ENCODE data around the gene SYNPO2L.
"Not testable (repeated sequence)": the region's sequence is repeated elsewhere in the genome, so short reads cannot be mapped to it uniquely, and the experiment has no call there.

Gene SYNPO2L

DNA sequence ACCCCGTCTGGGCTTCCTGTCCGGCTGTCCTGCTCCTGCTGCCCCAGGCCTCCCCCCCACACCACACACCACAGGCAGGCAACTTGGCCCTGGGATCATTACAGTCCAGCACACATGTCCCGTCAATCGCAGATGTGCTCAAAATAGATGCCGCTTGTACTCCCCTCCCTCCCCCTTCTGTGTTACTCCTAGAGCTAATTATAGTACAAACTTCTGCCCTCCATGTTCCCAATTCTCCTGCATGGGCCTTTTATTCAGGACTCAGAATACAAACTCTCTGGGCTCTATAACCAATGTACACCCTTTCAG, at the start of gene SYNPO2L:
Gene SYNPO2L, minus strand, starts transcription at position 40 of the 309 bp plus-strand sequence. CDS start 107 bp downstream, outside the sequence.
- no peak for DNase-seq (ENCODE audit: low read depth)

GRCh38 chr10:73703924-73704323, 48.1 kb upstream of the SYNPO2L start:
- DNase-seq (ENCODE audit: low read depth), result not testable (repeated sequence)

DNA sequence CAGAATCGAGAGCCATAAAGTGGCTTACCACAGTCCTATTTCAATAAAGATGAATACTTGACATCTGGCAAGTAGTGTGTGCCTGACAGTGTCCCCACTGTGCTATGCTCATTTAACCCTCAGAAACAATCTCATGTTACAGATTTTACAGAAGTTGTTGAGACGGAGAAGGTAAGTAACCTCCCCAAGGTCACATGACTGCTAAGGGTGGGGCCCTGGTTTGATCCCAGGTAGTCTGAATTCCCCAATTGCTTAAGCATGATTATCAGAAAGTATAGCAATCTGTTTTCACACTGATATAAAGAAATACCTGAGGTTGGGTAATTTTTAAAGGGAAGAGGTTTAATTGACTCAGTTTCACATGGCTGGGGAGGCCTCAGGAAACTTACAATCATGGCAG, 43.0 kb upstream of the SYNPO2L start:
- DNase-seq (ENCODE audit: low read depth), result not testable (repeated sequence)

DNA sequence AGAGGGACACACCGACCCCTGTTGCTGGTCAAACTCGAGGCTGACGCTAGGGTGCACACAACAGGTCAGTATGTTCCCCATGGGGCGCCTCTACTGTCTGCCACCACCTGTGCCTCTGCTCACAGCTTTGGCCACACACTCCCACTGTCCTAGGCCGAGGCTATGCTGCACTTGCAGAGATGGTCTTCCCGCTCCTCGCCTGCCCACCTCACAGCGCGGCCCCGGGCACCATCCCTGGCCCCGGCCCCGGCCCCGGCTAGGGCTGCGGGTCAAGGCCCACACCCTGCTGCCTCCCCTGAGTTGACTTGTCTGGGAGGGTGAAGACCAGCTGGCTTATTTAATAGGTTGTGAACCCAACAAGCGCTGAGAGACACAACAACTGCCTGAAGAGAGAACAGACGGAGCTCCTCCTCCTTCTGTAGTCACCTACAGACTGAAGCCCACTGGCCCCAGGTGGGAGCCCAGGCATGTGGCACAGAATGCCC, 41.9 kb upstream of the SYNPO2L start, which contains the start of gene AGAP5:
Gene AGAP5, minus strand, starts transcription at position 435 of the 485 bp plus-strand sequence. Its CDS starts 354 bp downstream, at position 81.
- not testable (repeated sequence) for DNase-seq (ENCODE audit: low read depth)

- not testable (repeated sequence) for DNase-seq (ENCODE audit: low read depth)
Measured at GRCh38 chr10:73695302-73695701, 39.5 kb upstream of the SYNPO2L start.

DNA sequence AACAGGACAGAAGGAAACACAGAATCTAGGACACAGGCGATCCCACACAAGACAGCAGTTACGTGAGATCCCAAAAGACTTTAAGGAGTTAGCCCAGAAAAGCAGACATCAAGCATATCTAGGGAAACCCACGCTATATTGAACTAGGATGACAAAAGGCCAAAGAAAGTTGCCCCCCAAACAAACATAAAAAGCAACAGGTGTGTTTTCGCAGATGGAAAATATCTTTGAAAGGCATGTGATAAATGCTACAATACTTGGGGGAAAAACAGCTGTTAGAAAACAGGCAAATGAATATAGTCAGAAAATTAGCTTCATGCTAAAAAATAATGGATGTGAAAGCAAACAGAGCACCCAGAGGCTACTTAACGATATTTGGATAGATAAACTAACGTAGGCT, 34.9 kb upstream of the SYNPO2L start:
- not testable (repeated sequence) for DNase-seq (ENCODE audit: low read depth)

GRCh38 chr10:73689596-73689995, 33.8 kb upstream of the SYNPO2L start:
- DNase-seq (ENCODE audit: low read depth), result not testable (repeated sequence)

GRCh38 chr10:73687641-73688040, 31.8 kb upstream of the SYNPO2L start:
- not testable (repeated sequence) for DNase-seq (ENCODE audit: low read depth)

GRCh38 chr10:73674546-73674945, 18.7 kb upstream of the SYNPO2L start:
- DNase-seq (ENCODE audit: low read depth), result not testable (repeated sequence)

- DNase-seq (ENCODE audit: low read depth), result not testable (repeated sequence)
Measured at GRCh38 chr10:73668378-73668777, 12.5 kb upstream of the SYNPO2L start.

DNA sequence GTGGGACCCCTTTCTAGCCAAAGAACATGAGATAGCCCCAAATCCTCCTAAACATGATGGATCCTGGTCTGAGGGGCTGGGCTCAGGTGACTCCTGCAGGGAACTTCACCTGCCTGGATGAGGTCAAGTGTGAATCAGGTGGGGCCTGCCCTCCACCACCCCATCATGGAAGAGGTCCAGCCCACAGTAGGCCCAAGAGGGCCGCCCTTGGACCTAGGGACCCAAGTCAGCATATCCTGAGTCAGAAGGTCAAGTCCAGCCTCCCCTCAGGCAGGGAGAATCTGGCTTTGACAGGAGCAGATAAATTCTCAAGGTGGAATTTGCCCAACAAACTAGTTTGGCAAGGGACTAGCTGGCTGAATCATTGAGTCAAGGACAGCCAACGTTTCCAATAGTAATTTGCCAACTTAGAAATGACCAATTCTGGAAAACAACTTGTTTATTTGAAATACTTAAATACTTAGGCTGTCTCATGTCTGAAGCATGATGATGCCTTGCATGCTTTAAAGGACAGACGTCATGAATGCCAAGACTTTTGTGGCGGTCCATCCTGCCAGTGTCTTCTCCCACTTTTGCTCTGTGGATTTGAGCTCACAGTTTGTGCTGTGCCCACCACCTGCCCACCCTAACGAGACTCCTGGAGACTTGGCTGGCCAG, 10.5 kb upstream of the SYNPO2L start:
- DNase-seq (ENCODE audit: low read depth), result not testable (repeated sequence)

GRCh38 chr10:73665581-73665980, 9.8 kb upstream of the SYNPO2L start:
- not testable (repeated sequence) for DNase-seq (ENCODE audit: low read depth)

DNA sequence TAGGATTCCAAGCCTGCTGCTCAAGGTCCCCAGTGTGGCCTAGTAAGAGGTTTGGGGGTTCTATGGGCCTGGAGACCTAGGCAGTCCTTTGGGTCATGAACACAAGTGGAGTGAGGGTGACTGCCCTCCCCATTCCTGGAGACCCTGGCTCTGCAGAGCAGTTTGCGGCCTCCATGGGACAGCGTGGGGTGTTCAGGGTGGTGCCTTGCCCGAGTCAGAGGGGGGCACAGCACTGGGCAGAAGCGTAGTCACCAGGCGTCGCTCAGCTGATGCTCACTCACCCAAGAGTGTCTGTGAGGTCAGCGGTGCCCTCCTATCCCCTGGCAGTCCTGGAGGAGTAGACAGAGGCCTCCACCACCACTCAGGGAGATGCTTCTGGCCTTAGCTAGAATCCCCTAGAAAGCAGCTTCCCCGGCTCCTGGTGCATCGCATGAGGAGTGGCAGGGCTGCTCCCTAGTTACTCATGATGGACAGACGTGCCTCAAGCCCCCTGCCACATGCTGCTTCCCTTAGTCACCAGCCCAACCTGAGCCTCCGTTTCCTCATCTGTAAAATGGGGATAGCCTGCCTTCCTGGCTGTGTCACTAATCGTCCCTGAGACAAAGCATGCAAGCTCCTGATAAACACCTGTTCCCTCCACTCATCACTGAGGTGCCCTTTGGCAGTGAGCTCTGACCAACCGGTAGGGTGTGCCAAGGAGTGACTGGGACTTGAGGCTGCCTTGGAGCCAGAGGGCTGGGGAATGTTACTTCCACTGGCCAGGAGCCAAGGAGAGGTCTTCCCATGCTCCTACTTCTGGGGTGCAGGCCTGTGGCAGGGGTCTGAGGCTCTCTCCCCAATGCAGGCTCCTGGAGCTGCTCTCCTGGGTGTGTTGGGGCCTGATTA, 8.6 kb upstream of the SYNPO2L start:
- not testable (repeated sequence) for DNase-seq (ENCODE audit: low read depth)

GRCh38 chr10:73663621-73664020, 7.8 kb upstream of the SYNPO2L start:
- not testable (repeated sequence) for DNase-seq (ENCODE audit: low read depth)

- DNase-seq (ENCODE audit: low read depth), result not testable (repeated sequence)
Measured at GRCh38 chr10:73662705-73663104, 6.9 kb upstream of the SYNPO2L start.

DNA sequence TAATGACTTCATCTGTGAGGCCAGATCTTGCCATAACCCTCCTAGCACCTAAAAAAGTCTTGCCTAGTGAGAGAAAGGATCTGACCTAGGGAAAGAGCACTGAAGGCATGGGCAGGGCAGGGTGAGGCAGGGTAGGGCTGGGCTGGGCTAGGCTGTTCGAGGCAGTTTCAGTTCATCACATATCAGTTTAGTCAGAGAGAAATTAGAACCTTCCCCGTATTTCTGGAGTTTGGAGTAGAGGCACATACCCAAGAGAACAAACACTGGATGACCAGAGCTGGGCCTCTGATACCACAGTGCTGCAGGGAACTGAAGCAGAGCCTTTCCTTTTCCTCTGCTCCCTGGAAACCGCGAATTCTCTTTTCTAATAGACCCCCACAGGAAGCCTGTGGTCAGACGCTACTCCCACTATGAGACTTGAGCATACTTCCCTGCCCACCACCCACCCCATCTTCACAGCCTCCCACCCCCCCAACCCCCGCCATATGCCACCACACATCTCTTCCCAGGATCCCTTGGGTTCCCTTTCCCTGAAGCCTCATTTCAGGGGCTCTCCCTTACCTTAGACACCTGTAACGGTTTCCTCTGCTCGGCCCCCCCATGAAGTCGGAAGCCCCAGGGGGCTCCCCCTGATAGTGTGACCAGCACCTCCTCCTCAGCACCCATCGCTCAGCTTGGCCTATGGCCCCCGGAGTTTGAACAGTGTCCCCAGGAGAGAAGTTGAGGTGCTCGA, 406 bp downstream of the SYNPO2L start:
- DNase-seq (ENCODE audit: low read depth), result no peak

DNA sequence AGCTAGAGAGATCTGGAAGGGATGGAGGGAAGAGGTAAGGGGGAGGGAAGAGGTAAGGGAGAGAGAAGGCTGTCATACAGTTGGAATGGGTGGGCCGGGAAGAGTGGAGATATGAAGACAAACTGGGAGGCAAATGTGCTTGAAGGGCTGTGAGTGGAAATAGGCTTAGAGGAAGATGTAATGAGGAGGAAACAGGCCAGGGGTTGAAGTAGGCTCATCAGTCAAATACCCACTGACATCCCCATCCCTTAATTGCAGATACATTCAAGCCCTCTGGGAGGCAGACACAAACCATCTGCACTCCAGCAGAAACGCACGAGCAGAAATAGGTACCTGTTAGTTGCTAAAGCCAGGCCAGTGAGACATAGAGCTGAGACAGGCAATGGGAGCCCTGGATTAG, 2.1 kb downstream of the SYNPO2L start:
- DNase-seq (ENCODE audit: low read depth), result no peak

DNA sequence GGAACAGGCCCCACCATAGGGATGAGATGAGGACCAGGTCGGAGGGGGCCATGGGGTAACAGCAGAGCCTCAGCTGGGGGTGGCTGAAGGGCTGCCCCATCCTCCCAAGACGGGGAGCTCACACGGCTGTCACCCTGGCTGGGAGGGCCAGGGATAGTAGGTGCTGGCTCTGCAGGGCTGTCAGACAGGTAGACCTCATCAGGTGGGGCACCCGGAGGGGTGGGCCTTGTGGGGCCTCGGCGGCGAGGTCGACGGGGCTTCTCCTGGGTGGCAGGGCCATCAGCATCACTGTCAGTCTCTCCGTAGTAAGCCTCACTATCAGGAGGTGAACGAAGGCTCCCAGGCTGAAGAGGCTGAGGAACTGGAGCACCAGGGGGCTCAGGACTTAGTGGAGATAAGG, 2.6 kb downstream of the SYNPO2L start:
- no peak for DNase-seq (ENCODE audit: low read depth)

GRCh38 chr10:73650537-73651331, 5.1 kb downstream of the SYNPO2L start:
- no peak for DNase-seq (ENCODE audit: low read depth)

GRCh38 chr10:73649876-73650536, 5.8 kb downstream of the SYNPO2L start:
- DNase-seq (ENCODE audit: low read depth), result no peak
